Activated T-cell treated with anti-CD3 and anti-CD28 coated beads for 1 hour (primary cell): ENCODE measurements around the gene ZDHHC14.
"Not testable (repeated sequence)": the region's sequence is repeated elsewhere in the genome, so short reads cannot be mapped to it uniquely, and the experiment has no call there.

Source experiments
- DNase-seq: peaks from one replicate; pipeline ENCODE4 v3.0.0-alpha.2; 2020; ENCODE audit warnings: low read depth

The ZDHHC14 gene

DNA sequence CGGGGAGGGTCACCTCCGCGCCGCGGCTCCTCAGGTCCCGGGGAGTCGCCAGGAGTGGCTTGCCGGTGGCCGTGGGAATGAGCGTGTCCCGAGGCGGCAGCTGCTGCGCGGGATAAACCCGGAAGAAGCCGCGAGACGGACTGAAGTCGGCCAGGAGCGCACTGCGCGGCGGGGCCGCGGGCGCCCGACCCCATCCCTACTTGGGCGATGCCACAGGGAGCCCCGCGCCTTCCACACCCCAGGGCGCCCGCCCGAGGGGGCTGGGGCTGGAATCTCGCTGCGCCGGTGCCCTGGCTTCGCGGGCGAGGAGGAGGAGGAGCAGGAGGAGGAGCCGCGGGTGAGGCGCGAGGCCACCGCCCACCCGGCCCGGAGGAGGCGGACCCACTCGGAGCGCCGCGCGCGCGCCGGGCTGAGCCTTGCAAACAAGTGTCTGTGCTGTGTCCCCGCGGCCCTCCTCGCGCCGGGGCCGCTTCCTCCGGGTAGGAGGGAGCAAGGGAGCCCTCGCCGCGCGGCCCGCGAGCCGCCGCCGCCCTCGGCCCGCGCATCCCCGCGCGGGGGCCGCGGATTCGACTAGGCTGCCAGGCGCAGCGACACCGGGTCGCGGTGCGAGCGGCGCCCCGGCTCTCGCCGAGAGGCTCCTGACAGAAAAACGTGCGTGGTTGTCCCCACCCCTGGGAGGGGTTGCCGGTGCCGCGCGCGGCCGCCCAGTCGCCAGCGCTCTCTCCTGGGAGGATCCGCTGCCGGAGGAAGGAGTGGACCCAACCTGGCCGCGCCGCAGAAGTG, at the start of gene ZDHHC14:
ZDHHC14 (plus strand) TSS at position 412 of the 783 bp plus-strand sequence.
- peak; percentile 87 for DNase-seq

- DNase-seq, result no peak
Observed at GRCh38 chr6:157332813-157333212, 48.2 kb upstream of the ZDHHC14 start.

DNA sequence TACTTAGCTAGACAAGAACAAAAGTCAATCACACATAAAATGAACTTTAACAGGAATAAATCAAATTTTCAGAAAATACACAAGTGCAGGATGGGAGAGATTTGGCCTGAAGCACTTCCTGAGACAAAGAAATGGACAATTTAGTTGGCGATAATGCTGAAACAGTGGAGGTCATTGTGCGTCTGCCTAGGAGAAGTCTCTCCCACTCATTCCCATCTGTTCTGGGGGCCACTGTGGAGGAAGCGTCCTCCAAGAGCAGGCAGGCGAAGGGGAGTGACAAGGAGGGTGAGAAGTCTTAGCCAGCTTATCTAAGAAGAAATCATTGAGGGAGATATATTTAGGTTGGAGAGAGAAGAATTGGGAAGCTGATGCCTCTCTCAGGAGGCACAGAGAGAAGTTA, 47.5 kb upstream of the ZDHHC14 start:
- no peak for DNase-seq

DNA sequence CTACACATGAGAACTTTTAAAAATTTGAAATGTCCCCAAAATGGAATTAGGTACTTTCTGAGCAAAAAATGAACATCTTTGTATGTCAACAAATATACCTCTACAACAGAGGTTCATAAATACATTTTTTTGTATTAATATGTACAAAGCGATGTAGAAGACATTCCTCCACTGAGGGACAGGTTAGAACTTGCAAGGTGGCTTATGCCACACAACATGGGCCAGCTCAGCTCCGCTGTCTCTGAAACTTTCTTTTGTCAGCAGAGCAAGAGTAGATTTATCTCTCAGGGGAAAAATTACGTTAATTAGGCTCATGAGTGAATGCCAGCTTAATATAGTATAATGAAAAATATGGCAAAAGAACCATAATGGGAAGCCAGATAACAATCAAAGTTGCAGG, 47.0 kb upstream of the ZDHHC14 start:
- DNase-seq, result no peak

GRCh38 chr6:157335829-157336228, 45.2 kb upstream of the ZDHHC14 start:
- DNase-seq, result no peak

GRCh38 chr6:157337276-157337675, 43.7 kb upstream of the ZDHHC14 start:
- DNase-seq, result not testable (repeated sequence)

- no peak for DNase-seq
Observed at GRCh38 chr6:157337751-157338150, 43.2 kb upstream of the ZDHHC14 start.

DNA sequence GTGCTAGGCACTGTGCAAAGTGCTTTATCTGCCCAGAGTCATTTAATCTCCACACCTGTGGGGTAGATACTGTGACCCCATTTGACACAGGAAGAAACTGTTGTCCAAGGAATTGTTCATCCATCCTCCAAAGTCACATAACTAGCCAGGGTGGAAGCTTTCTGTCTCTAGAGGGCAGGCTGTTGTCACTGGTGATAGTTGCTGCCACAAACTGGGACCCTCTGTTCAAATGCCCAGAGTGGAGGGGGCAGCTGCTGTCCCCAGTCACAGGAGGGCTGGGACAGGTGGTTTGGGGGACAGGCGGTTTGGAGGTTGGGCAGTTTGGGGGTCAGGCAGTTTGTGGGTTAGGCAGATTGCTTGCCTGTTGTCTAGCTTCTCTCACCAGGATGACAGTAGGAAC, 41.6 kb upstream of the ZDHHC14 start:
- no peak for DNase-seq

DNA sequence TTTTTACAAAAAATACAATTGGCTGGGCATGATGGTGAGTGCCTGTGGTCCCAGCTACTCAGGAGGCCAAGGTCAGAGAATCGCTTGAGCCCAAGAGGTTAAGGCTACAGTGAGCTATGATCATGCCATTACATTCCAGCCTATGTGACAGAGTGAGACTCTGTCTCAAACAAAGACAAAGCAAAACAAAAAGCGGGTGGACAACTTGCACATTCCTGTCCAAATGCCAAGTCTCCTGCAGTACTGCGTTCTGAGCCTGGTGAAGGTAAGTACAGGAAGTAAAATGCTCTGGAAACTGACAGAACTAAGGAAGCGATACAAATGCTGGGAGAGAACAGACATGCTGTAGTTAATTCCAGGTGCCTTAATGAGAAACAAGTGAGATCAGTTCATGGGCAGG, 37.3 kb upstream of the ZDHHC14 start:
- DNase-seq, result no peak

DNA sequence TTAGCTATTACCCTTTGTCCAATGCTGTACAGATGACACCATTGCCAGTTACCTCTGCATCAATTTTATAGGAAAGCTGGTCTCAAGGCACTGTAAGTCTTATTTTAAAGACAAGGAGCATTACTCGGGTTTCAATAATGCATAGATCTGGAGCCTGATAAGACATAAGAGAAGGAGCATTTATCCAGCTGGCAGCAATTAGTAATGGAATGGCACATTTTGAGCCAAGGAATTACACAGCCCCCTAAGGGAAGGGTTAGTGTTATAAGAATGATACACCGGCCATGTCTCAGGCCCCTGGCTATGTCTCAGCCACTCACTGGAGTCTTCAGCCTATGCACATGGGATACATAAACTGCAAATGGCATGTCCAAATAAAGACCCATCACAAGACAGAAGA, 34.6 kb upstream of the ZDHHC14 start:
- DNase-seq, result no peak

GRCh38 chr6:157358287-157358686, 22.7 kb upstream of the ZDHHC14 start:
- no peak for DNase-seq

DNA sequence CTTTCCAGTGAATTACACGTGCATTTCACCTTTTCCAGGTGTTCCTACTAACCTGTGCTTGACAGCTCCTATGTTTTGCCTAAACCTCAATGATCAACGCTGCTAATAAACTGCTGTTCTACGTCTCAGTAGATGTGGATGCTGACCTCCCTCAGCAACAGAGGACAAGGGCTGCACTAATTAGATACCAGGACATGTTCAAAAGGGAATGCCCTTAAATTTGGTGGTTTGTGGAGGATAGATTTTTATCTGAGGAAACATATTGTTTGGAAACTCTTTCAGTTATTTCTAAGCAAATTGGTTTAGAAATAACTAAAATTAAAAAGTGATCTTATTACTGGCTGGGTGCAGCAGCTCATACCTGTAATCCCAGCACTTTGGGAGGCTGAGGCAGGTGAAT, 19.1 kb upstream of the ZDHHC14 start:
- no peak for DNase-seq

GRCh38 chr6:157364705-157365104, 16.3 kb upstream of the ZDHHC14 start:
- DNase-seq, result no peak

DNA sequence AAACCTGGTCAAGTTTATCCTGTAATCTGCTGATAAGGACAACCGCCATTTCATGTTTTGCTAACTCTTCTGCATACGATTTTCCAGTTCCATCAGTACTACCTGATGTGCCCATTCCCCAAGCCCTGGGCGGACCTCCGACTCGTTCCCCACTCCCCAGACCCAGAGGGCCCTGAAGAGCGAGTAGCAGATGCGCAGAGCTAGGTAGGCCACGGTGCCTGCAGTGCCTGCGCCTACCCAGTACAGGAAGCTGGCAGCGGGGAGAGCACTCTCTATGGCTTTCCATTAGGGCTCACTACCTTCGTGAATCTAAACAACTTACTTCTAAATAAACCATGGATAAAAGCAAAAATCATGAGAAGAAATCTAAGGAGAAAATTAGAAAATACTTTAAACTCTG, 14.3 kb upstream of the ZDHHC14 start:
- DNase-seq, result no peak

GRCh38 chr6:157368359-157369049, 12.5 kb upstream of the ZDHHC14 start:
- no peak for DNase-seq

- no peak for DNase-seq
Observed at GRCh38 chr6:157370755-157371154, 10.2 kb upstream of the ZDHHC14 start.

DNA sequence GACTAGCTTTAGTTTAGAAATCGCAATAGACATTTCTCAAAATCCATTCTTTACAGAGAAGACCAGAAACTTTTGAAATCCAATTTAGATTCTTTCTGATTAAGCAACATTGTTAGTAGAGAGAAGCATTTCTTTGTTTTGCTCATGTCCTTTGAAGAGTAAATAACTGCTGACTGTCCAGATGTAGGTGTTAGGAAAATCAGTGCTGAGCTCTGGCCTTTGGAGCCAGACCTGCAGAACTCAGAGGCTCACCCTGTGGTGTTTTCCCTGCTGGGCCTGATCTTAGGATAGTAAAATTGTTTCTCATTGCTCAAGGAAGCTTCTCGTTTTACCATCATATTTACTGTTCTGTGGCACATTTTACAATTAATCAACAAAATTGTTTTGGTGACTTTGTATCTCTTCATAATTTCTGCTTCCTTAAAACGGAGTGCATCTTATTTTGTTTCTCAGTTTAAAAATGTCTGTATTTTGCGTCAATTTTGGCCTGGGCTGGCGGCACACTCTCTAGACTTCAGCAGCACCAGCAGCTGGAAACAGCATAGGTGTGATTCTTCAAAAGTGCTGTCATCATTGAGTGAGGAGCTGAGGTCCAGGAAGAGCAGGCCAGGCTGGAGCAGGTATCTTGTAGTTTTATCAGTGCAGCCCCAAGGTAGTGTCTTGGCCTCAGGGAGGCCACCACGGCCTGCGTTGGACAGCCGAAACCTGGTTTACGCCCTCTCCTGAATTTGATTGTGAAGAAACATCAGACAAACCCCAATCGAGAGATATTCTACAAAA, 8.3 kb upstream of the ZDHHC14 start:
- no peak for DNase-seq

DNA sequence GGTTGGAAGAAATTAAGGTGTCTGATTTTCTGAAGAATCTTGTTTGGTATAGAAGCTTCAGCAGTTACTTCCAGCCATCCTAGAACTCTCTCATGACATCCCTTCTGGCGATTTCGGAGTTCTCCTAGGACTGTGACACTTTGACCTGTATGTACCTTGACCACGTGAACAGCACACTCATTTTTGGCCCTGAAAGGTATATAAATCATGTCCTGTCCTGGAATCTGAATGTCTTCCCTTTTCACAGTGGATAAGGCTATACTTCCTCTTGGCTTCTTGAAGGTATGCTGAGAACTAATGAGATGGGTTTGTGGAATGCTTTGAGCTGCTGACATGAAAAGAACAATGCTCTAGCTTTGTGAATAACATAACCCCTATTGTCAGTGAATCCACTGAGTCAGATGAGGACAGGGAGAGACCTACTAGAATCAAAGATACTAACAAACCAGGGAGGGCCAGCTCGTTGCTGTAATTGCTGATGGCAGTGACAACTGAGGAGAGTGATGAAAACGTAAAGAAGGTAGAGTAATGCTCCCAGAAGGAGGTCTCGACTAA, 6.0 kb upstream of the ZDHHC14 start:
- no peak for DNase-seq

- no peak for DNase-seq
Observed at GRCh38 chr6:157376241-157376640, 4.7 kb upstream of the ZDHHC14 start.

- DNase-seq, result no peak
Observed at GRCh38 chr6:157376706-157377230, 4.2 kb upstream of the ZDHHC14 start.

GRCh38 chr6:157379656-157380457, 1.1 kb upstream of the ZDHHC14 start:
- peak; percentile 82 for DNase-seq

DNA sequence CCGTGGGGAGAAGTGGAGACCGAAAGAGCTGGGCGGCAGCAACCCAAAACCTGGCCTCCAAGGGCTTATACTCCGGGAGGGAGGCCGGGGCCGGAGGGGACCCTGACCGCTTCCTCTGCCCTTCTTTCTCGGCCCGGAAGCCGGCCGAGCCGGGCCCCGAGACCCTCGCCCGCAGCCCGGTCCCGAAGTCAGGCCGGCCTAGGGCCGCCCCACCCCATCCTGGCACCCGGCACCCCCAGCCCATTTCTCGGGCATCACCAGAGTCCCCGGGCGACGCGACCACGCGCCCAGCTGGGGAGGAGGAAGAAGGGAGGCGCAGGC, 572 bp upstream of the ZDHHC14 start:
- no peak for DNase-seq
